ENCODE results near the gene ATP8A1.
"Not testable (repeated sequence)": the region's sequence is repeated elsewhere in the genome, so short reads cannot be mapped to it uniquely, and the experiment has no call there.

The ATP8A1 gene

GRCh38 chr4:42656944-42657792 is at the start of gene ATP8A1:
Gene ATP8A1 (minus strand): TSS chr4:42657105. CDS start chr4:42656873, 232 bp downstream.
- DNase-seq, result peak; percentile 82

- DNase-seq, result no peak
These were observed 49.2 kb upstream of the ATP8A1 start for GRCh38 chr4:42706086-42706485.

- DNase-seq, result no peak
These were observed 46.9 kb upstream of the ATP8A1 start for GRCh38 chr4:42703813-42704212.

GRCh38 chr4:42702895-42703294 is 46.0 kb upstream of the ATP8A1 start:
- no peak for DNase-seq

GRCh38 chr4:42701780-42702179 is 44.9 kb upstream of the ATP8A1 start:
- DNase-seq, result not testable (repeated sequence)

- no peak for DNase-seq
These were observed 33.6 kb upstream of the ATP8A1 start for GRCh38 chr4:42690537-42690936.

- no peak for DNase-seq
These were observed 26.5 kb upstream of the ATP8A1 start for GRCh38 chr4:42683393-42683792.

GRCh38 chr4:42678512-42678911 is 21.6 kb upstream of the ATP8A1 start:
- no peak for DNase-seq

GRCh38 chr4:42676066-42676951 is 19.4 kb upstream of the ATP8A1 start:
- no peak for DNase-seq

GRCh38 chr4:42673082-42673425 is 16.1 kb upstream of the ATP8A1 start:
- DNase-seq, result peak; percentile 87

GRCh38 chr4:42672359-42673081 is 15.6 kb upstream of the ATP8A1 start:
- DNase-seq, result no peak

GRCh38 chr4:42671431-42672194 is 14.7 kb upstream of the ATP8A1 start:
- no peak for DNase-seq

GRCh38 chr4:42658261-42658660 is 1.4 kb upstream of the ATP8A1 start:
- DNase-seq, result no peak

- no peak for DNase-seq
These were observed 294 bp downstream of the ATP8A1 start for GRCh38 chr4:42656679-42656943.

- no peak for DNase-seq
These were observed 805 bp downstream of the ATP8A1 start for GRCh38 chr4:42655921-42656678.

- no peak for DNase-seq
These were observed 1.7 kb downstream of the ATP8A1 start for GRCh38 chr4:42655269-42655637.

GRCh38 chr4:42654631-42655268 is 2.2 kb downstream of the ATP8A1 start:
- DNase-seq, result peak; percentile 76

GRCh38 chr4:42653626-42654560 is 3.0 kb downstream of the ATP8A1 start:
- DNase-seq, result peak; percentile 59

GRCh38 chr4:42652529-42653231 is 4.2 kb downstream of the ATP8A1 start:
- not testable (repeated sequence) for DNase-seq

- DNase-seq, result no peak
These were observed 7.0 kb downstream of the ATP8A1 start for GRCh38 chr4:42649870-42650269.
